GM12874 (cell line): Measurements from ENCODE around the gene SNAPIN.

Experiments
- CTCF ChIP-seq: IDR thresholded peaks from 2 replicates; pipeline ENCODE4 v1.5.1; 2011; ENCODE audit warnings: low read depth, mild to moderate bottlenecking, control low read depth, low read length, moderate library complexity; ENCODE audit not compliant: insufficient read depth

SNAPIN gene

GRCh38 chr1:153687346-153688125 lies 29.0 kb downstream of the SNAPIN start:
- no peak for TF ChIP-seq CTCF

- no peak for TF ChIP-seq CTCF
Observed at GRCh38 chr1:153688276-153688675, 29.8 kb downstream of the SNAPIN start.

GRCh38 chr1:153688736-153689328 lies 30.3 kb downstream of the SNAPIN start:
- no peak for TF ChIP-seq CTCF

GRCh38 chr1:153693466-153693865 lies 35.0 kb downstream of the SNAPIN start:
- TF ChIP-seq CTCF, result no peak

- no peak for TF ChIP-seq CTCF
Observed at GRCh38 chr1:153696741-153697140, 38.2 kb downstream of the SNAPIN start.

GRCh38 chr1:153697191-153698019 lies 38.9 kb downstream of the SNAPIN start:
- no peak for TF ChIP-seq CTCF
